Lower leg skin (tissue), 3 donors: Measurements from ENCODE around the gene PNPLA3.

Experiments used
- POLR2A ChIP-seq, 2 donors: fragments of 450-650 bp; IDR thresholded peaks; one replicate each; pipeline ENCODE4 v1.6.1; 2016 to 2017; ENCODE audit warnings: antibody characterized with exemption in 2 of 2, mild to moderate bottlenecking in 1 of 2, moderate library complexity in 1 of 2
- TF ChIP-seq, protein P1 (sequence below), 3 donors: fragments of 450-650 bp; IDR thresholded peaks; one replicate each; pipeline ENCODE4 v1.5.1; 2016; ENCODE audit warnings: antibody characterized with exemption in 3 of 3, mild to moderate bottlenecking in 3 of 3, moderate library complexity in 2 of 3

DNA sequence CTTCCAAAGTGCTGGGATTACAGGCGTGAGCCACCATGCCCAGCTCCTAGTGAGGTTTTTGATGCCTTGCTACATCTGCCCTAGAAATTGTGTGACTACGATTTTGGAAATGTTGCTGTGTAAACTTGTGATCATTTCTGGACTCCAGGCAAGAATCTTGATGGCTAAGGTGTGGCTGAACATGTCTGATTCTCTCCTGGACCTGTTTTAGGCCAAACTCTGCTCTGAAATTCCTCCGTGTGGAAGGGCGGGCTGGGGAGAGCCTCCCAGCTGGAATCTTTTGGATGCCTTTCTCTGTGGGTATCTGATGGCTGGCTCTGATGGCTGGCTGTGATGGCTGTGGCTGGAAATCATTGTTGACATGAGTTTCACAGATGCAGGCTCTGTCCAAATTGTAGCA lies 8.2 kb downstream of the PNPLA3 start:
- TF ChIP-seq POLR2A (IDR thresholded peaks at IDR 0.05), result no peak
- TF ChIP-seq, protein P1, sequence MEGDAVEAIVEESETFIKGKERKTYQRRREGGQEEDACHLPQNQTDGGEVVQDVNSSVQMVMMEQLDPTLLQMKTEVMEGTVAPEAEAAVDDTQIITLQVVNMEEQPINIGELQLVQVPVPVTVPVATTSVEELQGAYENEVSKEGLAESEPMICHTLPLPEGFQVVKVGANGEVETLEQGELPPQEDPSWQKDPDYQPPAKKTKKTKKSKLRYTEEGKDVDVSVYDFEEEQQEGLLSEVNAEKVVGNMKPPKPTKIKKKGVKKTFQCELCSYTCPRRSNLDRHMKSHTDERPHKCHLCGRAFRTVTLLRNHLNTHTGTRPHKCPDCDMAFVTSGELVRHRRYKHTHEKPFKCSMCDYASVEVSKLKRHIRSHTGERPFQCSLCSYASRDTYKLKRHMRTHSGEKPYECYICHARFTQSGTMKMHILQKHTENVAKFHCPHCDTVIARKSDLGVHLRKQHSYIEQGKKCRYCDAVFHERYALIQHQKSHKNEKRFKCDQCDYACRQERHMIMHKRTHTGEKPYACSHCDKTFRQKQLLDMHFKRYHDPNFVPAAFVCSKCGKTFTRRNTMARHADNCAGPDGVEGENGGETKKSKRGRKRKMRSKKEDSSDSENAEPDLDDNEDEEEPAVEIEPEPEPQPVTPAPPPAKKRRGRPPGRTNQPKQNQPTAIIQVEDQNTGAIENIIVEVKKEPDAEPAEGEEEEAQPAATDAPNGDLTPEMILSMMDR (IDR thresholded peaks at IDR 0.05), result no peak
